Keratinocyte (primary cell): Measurements from ENCODE around the gene NR6A1.

Experiments used
- EZH2 ChIP-seq: IDR thresholded peaks from one replicate; pipeline ENCODE4 v1.6.1; 2012; ENCODE audit warnings: inconsistent platforms, mild to moderate bottlenecking, low read length, moderate library complexity
- TF ChIP-seq, protein P1 (sequence below), 3 experiments: IDR thresholded peaks in 1 of 3; conservative IDR thresholded peaks in 1 of 3; optimal IDR thresholded peaks in 1 of 3; 2 replicates in 2 of 3; 3 replicates in 1 of 3; pipeline versions ENCODE3 to v1.5.1; 2011; ENCODE audit warnings: low read length in 3 of 3, mild to moderate bottlenecking in 3 of 3, moderate library complexity in 2 of 3, control low read depth in 1 of 3, inconsistent platforms in 1 of 3; ENCODE audit not compliant: insufficient read depth in 2 of 3; ENCODE audit errors: extremely low read depth in 1 of 3

DNA sequence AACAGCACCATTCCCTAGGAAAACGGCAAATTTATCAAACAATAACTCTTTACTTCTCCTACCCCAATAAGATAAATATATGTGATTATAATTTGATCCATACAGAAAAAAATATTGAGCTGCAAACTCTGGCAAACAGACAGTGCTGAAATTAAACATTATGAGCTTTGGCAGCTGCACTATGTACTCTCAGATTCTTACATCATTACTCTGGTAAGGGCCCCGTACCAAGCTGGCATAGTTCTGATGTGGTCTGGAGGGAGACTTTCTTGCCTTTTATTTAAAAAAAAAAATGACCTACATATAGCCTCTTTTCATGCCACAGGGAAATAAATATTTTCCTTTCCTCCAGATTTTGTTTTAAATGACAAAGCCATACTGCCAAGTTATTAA, 95.0 kb downstream of the NR6A1 start:
- TF ChIP-seq, protein P1, sequence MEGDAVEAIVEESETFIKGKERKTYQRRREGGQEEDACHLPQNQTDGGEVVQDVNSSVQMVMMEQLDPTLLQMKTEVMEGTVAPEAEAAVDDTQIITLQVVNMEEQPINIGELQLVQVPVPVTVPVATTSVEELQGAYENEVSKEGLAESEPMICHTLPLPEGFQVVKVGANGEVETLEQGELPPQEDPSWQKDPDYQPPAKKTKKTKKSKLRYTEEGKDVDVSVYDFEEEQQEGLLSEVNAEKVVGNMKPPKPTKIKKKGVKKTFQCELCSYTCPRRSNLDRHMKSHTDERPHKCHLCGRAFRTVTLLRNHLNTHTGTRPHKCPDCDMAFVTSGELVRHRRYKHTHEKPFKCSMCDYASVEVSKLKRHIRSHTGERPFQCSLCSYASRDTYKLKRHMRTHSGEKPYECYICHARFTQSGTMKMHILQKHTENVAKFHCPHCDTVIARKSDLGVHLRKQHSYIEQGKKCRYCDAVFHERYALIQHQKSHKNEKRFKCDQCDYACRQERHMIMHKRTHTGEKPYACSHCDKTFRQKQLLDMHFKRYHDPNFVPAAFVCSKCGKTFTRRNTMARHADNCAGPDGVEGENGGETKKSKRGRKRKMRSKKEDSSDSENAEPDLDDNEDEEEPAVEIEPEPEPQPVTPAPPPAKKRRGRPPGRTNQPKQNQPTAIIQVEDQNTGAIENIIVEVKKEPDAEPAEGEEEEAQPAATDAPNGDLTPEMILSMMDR (optimal IDR thresholded peaks at IDR 0.05 in 1 of 3, IDR thresholded peaks at IDR 0.05 in 1 of 3, conservative IDR thresholded peaks at IDR 0.05 in 1 of 3; ENCODE audit: extremely low read depth in 1 of 3, insufficient read depth in 2 of 3, low read length in 3 of 3): no peak
- TF ChIP-seq EZH2: no peak
